Activated effector memory CD4-positive, alpha-beta T cell treated with anti-CD3 and anti-CD28 coated beads, Interleukin-2, amount 50 U/mL, for 16 hours (primary cell): ENCODE results near the gene HDAC11.
"Not testable (repeated sequence)": the region's sequence is repeated elsewhere in the genome, so short reads cannot be mapped to it uniquely, and the experiment has no call there.

ENCODE experiments used
- DNase-seq: peaks from one replicate; pipeline ENCODE4 v3.0.0-alpha.2; 2020

The HDAC11 gene

GRCh38 chr3:13470894-13471574 lies 9.1 kb upstream of the HDAC11 start:
- no peak for DNase-seq

GRCh38 chr3:13472286-13472685 lies 7.8 kb upstream of the HDAC11 start:
- DNase-seq = no peak

GRCh38 chr3:13473020-13473419 lies 7.1 kb upstream of the HDAC11 start:
- DNase-seq = no peak

- DNase-seq = no peak
These were observed 6.1 kb upstream of the HDAC11 start for GRCh38 chr3:13474021-13474420.

- no peak for DNase-seq
These were observed 5.3 kb upstream of the HDAC11 start for GRCh38 chr3:13474776-13475303.

- DNase-seq = no peak
These were observed 4.1 kb upstream of the HDAC11 start for GRCh38 chr3:13475871-13476590.

- DNase-seq = no peak
These were observed 2.2 kb upstream of the HDAC11 start for GRCh38 chr3:13477943-13478342.

GRCh38 chr3:13479332-13479581 lies 849 bp upstream of the HDAC11 start:
- no peak for DNase-seq

GRCh38 chr3:13480340-13481318 lies 523 bp downstream of the HDAC11 start:
- peak; percentile 79 for DNase-seq

GRCh38 chr3:13482106-13482690 lies 2.1 kb downstream of the HDAC11 start:
- no peak for DNase-seq

GRCh38 chr3:13483286-13483685 lies 3.2 kb downstream of the HDAC11 start:
- no peak for DNase-seq

GRCh38 chr3:13483988-13484695 lies 4.0 kb downstream of the HDAC11 start:
- DNase-seq = no peak

GRCh38 chr3:13484851-13485590 lies 4.9 kb downstream of the HDAC11 start:
- DNase-seq = no peak

- not testable (repeated sequence) for DNase-seq
These were observed 5.8 kb downstream of the HDAC11 start for GRCh38 chr3:13485630-13486562.

GRCh38 chr3:13487403-13487802 lies 7.3 kb downstream of the HDAC11 start:
- DNase-seq = no peak

GRCh38 chr3:13491206-13491974 lies 11.3 kb downstream of the HDAC11 start:
- no peak for DNase-seq

- no peak for DNase-seq
These were observed 11.9 kb downstream of the HDAC11 start for GRCh38 chr3:13492048-13492447.

- DNase-seq = no peak
These were observed 13.1 kb downstream of the HDAC11 start for GRCh38 chr3:13492976-13493866.
